Measurements from ENCODE around the gene GPR107.
"Not testable (repeated sequence)": the region's sequence is repeated elsewhere in the genome, so short reads cannot be mapped to it uniquely, and the experiment has no call there.

Gene GPR107

GRCh38 chr9:130053504-130054324 lies at the start of gene GPR107:
TSS of gene GPR107 (plus strand) at chr9:130053906. CDS start at chr9:130053933, 27 bp downstream.
- Mint-ChIP-seq H3K4me3 (peak within 1 kb of the TSS; percentile 94), H3K27me3 (ENCODE audit: low read depth) (no peaks in the 10 kb centered on the region), H3K9me3 (no peaks in the 10 kb centered on the region), H3K27ac (peak within 1 kb of the TSS; percentile 85), H3K36me3 (ENCODE audit: low read depth) (peaks cover 12% of the 10 kb centered on the region), H3K4me1 (ENCODE audit: low read depth) (peaks cover 16% of the 10 kb centered on the region)
- peak; percentile 84 for DNase-seq (ENCODE audit: low spot score)

- Mint-ChIP-seq H3K4me1 (ENCODE audit: low read depth) (peaks cover 52% of the 10 kb centered on the region), H3K9me3 (no peaks in the 10 kb centered on the region), H3K27me3 (ENCODE audit: low read depth) (no peaks in the 10 kb centered on the region), H3K4me3 (no peak overlapping the region), H3K36me3 (ENCODE audit: low read depth) (peaks cover 49% of the 10 kb centered on the region), H3K27ac (no peak overlapping the region)
- no peak for DNase-seq (ENCODE audit: low spot score)
Measured at GRCh38 chr9:130003943-130004552, 49.7 kb upstream of the GPR107 start.

GRCh38 chr9:130006952-130007351 lies 46.8 kb upstream of the GPR107 start:
- Mint-ChIP-seq H3K4me1 (ENCODE audit: low read depth) (peaks cover 55% of the 10 kb centered on the region), H3K4me3 (peak overlapping the region; percentile 21), H3K36me3 (ENCODE audit: low read depth) (peaks cover 50% of the 10 kb centered on the region), H3K27ac (peak overlapping the region; percentile 82)
- not testable (repeated sequence) for H3K27me3 Mint-ChIP-seq (ENCODE audit: low read depth); H3K9me3 Mint-ChIP-seq; DNase-seq (ENCODE audit: low spot score)

GRCh38 chr9:130008538-130008937 lies 45.2 kb upstream of the GPR107 start:
- no peak for DNase-seq (ENCODE audit: low spot score)
- peak overlapping the region; percentile 6 for H3K4me3 Mint-ChIP-seq
- H3K36me3 Mint-ChIP-seq (ENCODE audit: low read depth): peaks cover 51% of the 10 kb centered on the region
- peaks cover 57% of the 10 kb centered on the region for H3K4me1 Mint-ChIP-seq (ENCODE audit: low read depth)
- H3K27ac Mint-ChIP-seq: peak overlapping the region; percentile 82
- peaks cover 8% of the 10 kb centered on the region for H3K9me3 Mint-ChIP-seq
- H3K27me3 Mint-ChIP-seq (ENCODE audit: low read depth): no peaks in the 10 kb centered on the region

GRCh38 chr9:130009546-130009945 lies 44.2 kb upstream of the GPR107 start:
- not testable (repeated sequence) for H3K4me3 Mint-ChIP-seq; H3K9me3 Mint-ChIP-seq; DNase-seq (ENCODE audit: low spot score); H3K27me3 Mint-ChIP-seq (ENCODE audit: low read depth)
- Mint-ChIP-seq H3K27ac (peak overlapping the region; percentile 94), H3K4me1 (ENCODE audit: low read depth) (peaks cover 60% of the 10 kb centered on the region), H3K36me3 (ENCODE audit: low read depth) (peaks cover 52% of the 10 kb centered on the region)

- H3K4me3 Mint-ChIP-seq: peak overlapping the region; percentile 59
- H3K36me3 Mint-ChIP-seq (ENCODE audit: low read depth): peaks cover 59% of the 10 kb centered on the region
- no peaks in the 10 kb centered on the region for H3K27me3 Mint-ChIP-seq (ENCODE audit: low read depth)
- H3K9me3 Mint-ChIP-seq: peaks cover 8% of the 10 kb centered on the region
- H3K4me1 Mint-ChIP-seq (ENCODE audit: low read depth): peaks cover 60% of the 10 kb centered on the region
- DNase-seq (ENCODE audit: low spot score): no peak
- H3K27ac Mint-ChIP-seq: peak overlapping the region; percentile 94
Measured at GRCh38 chr9:130010151-130010988, 43.3 kb upstream of the GPR107 start.

- Mint-ChIP-seq H3K36me3 (ENCODE audit: low read depth) (peaks cover 67% of the 10 kb centered on the region), H3K9me3 (peaks cover 16% of the 10 kb centered on the region), H3K27ac (no peak overlapping the region), H3K4me3 (no peak overlapping the region), H3K4me1 (ENCODE audit: low read depth) (peaks cover 55% of the 10 kb centered on the region), H3K27me3 (ENCODE audit: low read depth) (no peaks in the 10 kb centered on the region)
- DNase-seq (ENCODE audit: low spot score): no peak
Measured at GRCh38 chr9:130013326-130013725, 40.4 kb upstream of the GPR107 start.

GRCh38 chr9:130015353-130016019 lies 38.2 kb upstream of the GPR107 start:
- no peak for DNase-seq (ENCODE audit: low spot score)
- peaks cover 71% of the 10 kb centered on the region for H3K36me3 Mint-ChIP-seq (ENCODE audit: low read depth)

GRCh38 chr9:130017076-130017475 lies 36.6 kb upstream of the GPR107 start:
- peak overlapping the region; percentile 81 for H3K27ac Mint-ChIP-seq
- H3K4me1 Mint-ChIP-seq (ENCODE audit: low read depth): peaks cover 35% of the 10 kb centered on the region
- no peaks in the 10 kb centered on the region for H3K27me3 Mint-ChIP-seq (ENCODE audit: low read depth)
- H3K4me3 Mint-ChIP-seq: no peak overlapping the region
- DNase-seq (ENCODE audit: low spot score): no peak
- H3K36me3 Mint-ChIP-seq (ENCODE audit: low read depth): peaks cover 68% of the 10 kb centered on the region
- peaks cover 11% of the 10 kb centered on the region for H3K9me3 Mint-ChIP-seq

More at GRCh38 chr9:130015353-130016019, 38.2 kb upstream of the GPR107 start:
- Mint-ChIP-seq H3K9me3 (peaks cover 16% of the 10 kb centered on the region), H3K27ac (no peak overlapping the region), H3K4me3 (no peak overlapping the region), H3K27me3 (ENCODE audit: low read depth) (no peaks in the 10 kb centered on the region), H3K4me1 (ENCODE audit: low read depth) (peaks cover 41% of the 10 kb centered on the region)

GRCh38 chr9:130017510-130017909 lies 36.2 kb upstream of the GPR107 start:
- H3K9me3 Mint-ChIP-seq; H3K4me3 Mint-ChIP-seq; H3K27me3 Mint-ChIP-seq (ENCODE audit: low read depth); DNase-seq (ENCODE audit: low spot score): not testable (repeated sequence)
- Mint-ChIP-seq H3K4me1 (ENCODE audit: low read depth) (peaks cover 34% of the 10 kb centered on the region), H3K27ac (peak overlapping the region; percentile 81), H3K36me3 (ENCODE audit: low read depth) (peaks cover 67% of the 10 kb centered on the region)

- peak overlapping the region; percentile 36 for H3K27ac Mint-ChIP-seq
- no peak overlapping the region for H3K4me3 Mint-ChIP-seq
- H3K36me3 Mint-ChIP-seq (ENCODE audit: low read depth): peaks cover 63% of the 10 kb centered on the region
- H3K27me3 Mint-ChIP-seq (ENCODE audit: low read depth): no peaks in the 10 kb centered on the region
- peaks cover 36% of the 10 kb centered on the region for H3K4me1 Mint-ChIP-seq (ENCODE audit: low read depth)
- peaks cover 8% of the 10 kb centered on the region for H3K9me3 Mint-ChIP-seq
- DNase-seq (ENCODE audit: low spot score): no peak
Measured at GRCh38 chr9:130018265-130018664, 35.4 kb upstream of the GPR107 start.

- Mint-ChIP-seq H3K27me3 (ENCODE audit: low read depth) (no peaks in the 10 kb centered on the region), H3K4me3 (no peak overlapping the region), H3K9me3 (peaks cover 8% of the 10 kb centered on the region), H3K4me1 (ENCODE audit: low read depth) (peaks cover 48% of the 10 kb centered on the region), H3K27ac (peak overlapping the region; percentile 55), H3K36me3 (ENCODE audit: low read depth) (peaks cover 51% of the 10 kb centered on the region)
- no peak for DNase-seq (ENCODE audit: low spot score)
Measured at GRCh38 chr9:130020618-130021017, 33.1 kb upstream of the GPR107 start.

GRCh38 chr9:130021123-130021522 lies 32.6 kb upstream of the GPR107 start:
- Mint-ChIP-seq H3K4me3 (no peak overlapping the region), H3K27ac (peak overlapping the region; percentile 55), H3K4me1 (ENCODE audit: low read depth) (peaks cover 49% of the 10 kb centered on the region), H3K9me3 (peaks cover 8% of the 10 kb centered on the region), H3K27me3 (ENCODE audit: low read depth) (no peaks in the 10 kb centered on the region), H3K36me3 (ENCODE audit: low read depth) (peaks cover 52% of the 10 kb centered on the region)
- no peak for DNase-seq (ENCODE audit: low spot score)
